ENCODE measurements around the gene HORMAD2.

Gene HORMAD2

DNA sequence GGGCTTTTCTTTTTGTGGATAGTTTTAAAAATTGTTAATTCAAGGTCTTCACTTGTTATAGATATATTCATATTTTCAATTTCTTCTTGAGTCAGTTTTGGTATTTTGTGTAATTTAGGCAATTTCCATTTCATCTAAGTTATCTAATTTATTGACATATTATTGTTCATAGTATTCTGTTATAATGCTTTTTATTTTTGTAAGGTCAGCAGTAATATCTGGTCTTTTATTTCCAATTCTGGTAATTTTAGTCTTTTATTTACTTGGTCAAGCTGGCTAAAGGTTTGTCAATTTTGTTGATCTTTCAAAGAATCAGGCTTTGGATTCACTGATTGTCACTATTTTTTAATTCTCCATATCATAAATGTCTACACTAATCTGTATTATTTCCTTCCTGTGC is 60.1 kb downstream of the HORMAD2 start:
- H3K27me3 ChIP-seq (ENCODE audit: low read depth, low read length): no peaks in the 10 kb centered on the region

GRCh38 chr22:30143265-30143664 is 63.0 kb downstream of the HORMAD2 start:
- Histone ChIP-seq H3K36me3 (ENCODE audit: control insufficient read depth in 1 of 2, insufficient read depth in 2 of 2, low read length in 2 of 2) (no peaks in the 10 kb centered on the region), H3K4me3 (ENCODE audit: low read depth in 1 of 2, low read length in 2 of 2) (no peak overlapping the region), H3K27ac (ENCODE audit: low read length) (no peak overlapping the region), H3K27me3 (ENCODE audit: low read depth, low read length) (no peaks in the 10 kb centered on the region), H3K9me3 (ENCODE audit: control insufficient read depth in 1 of 2, low read length in 2 of 2) (peaks cover 12% of the 10 kb centered on the region in 2 donors), H3K4me1 (ENCODE audit: control insufficient read depth in 1 of 2, insufficient read depth in 2 of 2, low read length in 2 of 2) (no peaks in the 10 kb centered on the region)

More for the DNA sequence above, 60.1 kb downstream of the HORMAD2 start:
- Histone ChIP-seq H3K36me3 (ENCODE audit: control insufficient read depth in 1 of 2, insufficient read depth in 2 of 2, low read length in 2 of 2) (no peaks in the 10 kb centered on the region), H3K27ac (ENCODE audit: low read length) (no peak overlapping the region), H3K4me1 (ENCODE audit: control insufficient read depth in 1 of 2, insufficient read depth in 2 of 2, low read length in 2 of 2) (no peaks in the 10 kb centered on the region), H3K9me3 (ENCODE audit: control insufficient read depth in 1 of 2, low read length in 2 of 2) (peaks cover 12% of the 10 kb centered on the region in 2 donors), H3K4me3 (ENCODE audit: low read depth in 1 of 2, low read length in 2 of 2) (no peak overlapping the region)

GRCh38 chr22:30144391-30144790 is 64.1 kb downstream of the HORMAD2 start:
- Histone ChIP-seq H3K4me1 (ENCODE audit: control insufficient read depth in 1 of 2, insufficient read depth in 2 of 2, low read length in 2 of 2) (no peaks in the 10 kb centered on the region), H3K27me3 (ENCODE audit: low read depth, low read length) (no peaks in the 10 kb centered on the region), H3K27ac (ENCODE audit: low read length) (no peak overlapping the region), H3K36me3 (ENCODE audit: control insufficient read depth in 1 of 2, insufficient read depth in 2 of 2, low read length in 2 of 2) (no peaks in the 10 kb centered on the region), H3K9me3 (ENCODE audit: control insufficient read depth in 1 of 2, low read length in 2 of 2) (peaks cover 12 to 14% of the 10 kb centered on the region in 2 donors), H3K4me3 (ENCODE audit: low read depth in 1 of 2, low read length in 2 of 2) (no peak overlapping the region)

- H3K4me1 ChIP-seq (ENCODE audit: control insufficient read depth in 1 of 2, insufficient read depth in 2 of 2, low read length in 2 of 2): no peaks in the 10 kb centered on the region
- H3K27me3 ChIP-seq (ENCODE audit: low read depth, low read length): no peaks in the 10 kb centered on the region
Observed at GRCh38 chr22:30150212-30150611, 69.9 kb downstream of the HORMAD2 start.

GRCh38 chr22:30158277-30158676 is 78.0 kb downstream of the HORMAD2 start:
- Histone ChIP-seq H3K4me3 (ENCODE audit: low read depth in 1 of 2, low read length in 2 of 2) (no peak overlapping the region), H3K27me3 (ENCODE audit: low read depth, low read length) (no peaks in the 10 kb centered on the region), H3K36me3 (ENCODE audit: control insufficient read depth in 1 of 2, insufficient read depth in 2 of 2, low read length in 2 of 2) (no peaks in the 10 kb centered on the region), H3K4me1 (ENCODE audit: control insufficient read depth in 1 of 2, insufficient read depth in 2 of 2, low read length in 2 of 2) (no peaks in the 10 kb centered on the region), H3K27ac (ENCODE audit: low read length) (no peak overlapping the region), H3K9me3 (ENCODE audit: control insufficient read depth in 1 of 2, low read length in 2 of 2) (no peaks in the 10 kb centered on the region)

More at GRCh38 chr22:30150212-30150611, 69.9 kb downstream of the HORMAD2 start:
- peaks cover 0 to 4% of the 10 kb centered on the region in 2 donors for H3K9me3 ChIP-seq (ENCODE audit: control insufficient read depth in 1 of 2, low read length in 2 of 2)
- no peaks in the 10 kb centered on the region for H3K36me3 ChIP-seq (ENCODE audit: control insufficient read depth in 1 of 2, insufficient read depth in 2 of 2, low read length in 2 of 2)
- H3K4me3 ChIP-seq (ENCODE audit: low read depth in 1 of 2, low read length in 2 of 2): no peak overlapping the region
- H3K27ac ChIP-seq (ENCODE audit: low read length): no peak overlapping the region

DNA sequence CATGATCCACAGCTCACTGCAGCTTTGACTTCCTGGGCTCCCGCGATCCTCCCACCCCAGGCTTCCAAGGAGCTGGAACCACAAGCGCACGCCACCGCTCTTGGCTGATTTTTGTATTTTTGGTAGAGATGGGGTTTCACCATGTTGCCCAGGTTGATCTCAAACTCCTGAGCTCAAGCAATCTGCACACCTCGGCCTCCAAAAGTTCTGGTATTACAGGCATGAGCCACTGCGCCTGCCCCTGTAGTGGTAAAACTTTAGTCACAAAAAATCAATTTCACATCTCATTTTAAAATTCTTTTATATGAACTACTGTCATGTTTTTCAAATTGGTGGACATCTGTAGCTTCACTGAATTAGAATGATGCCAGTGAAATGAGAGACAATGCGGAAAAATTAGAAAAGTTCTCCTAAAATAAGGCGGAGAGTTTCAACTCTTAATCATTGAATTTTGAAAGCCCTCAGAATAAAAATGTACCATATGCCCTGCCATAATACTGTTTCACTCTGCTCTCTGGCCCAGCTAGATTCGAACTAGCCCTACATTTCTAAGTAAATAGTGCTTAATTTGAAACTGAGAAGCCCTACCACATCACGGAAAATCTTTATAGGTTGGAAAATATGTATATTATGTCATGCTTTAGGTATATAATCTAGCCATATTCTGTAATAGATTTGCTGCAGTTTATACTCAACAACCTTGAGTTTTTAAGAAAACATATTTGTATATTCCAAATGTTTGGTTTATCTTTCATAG is 78.7 kb downstream of the HORMAD2 start:
- Histone ChIP-seq H3K27ac (ENCODE audit: low read length) (no peak overlapping the region), H3K36me3 (ENCODE audit: control insufficient read depth in 1 of 2, insufficient read depth in 2 of 2, low read length in 2 of 2) (no peaks in the 10 kb centered on the region), H3K9me3 (ENCODE audit: control insufficient read depth in 1 of 2, low read length in 2 of 2) (no peaks in the 10 kb centered on the region), H3K4me3 (ENCODE audit: low read depth in 1 of 2, low read length in 2 of 2) (no peak overlapping the region), H3K4me1 (ENCODE audit: control insufficient read depth in 1 of 2, insufficient read depth in 2 of 2, low read length in 2 of 2) (no peaks in the 10 kb centered on the region), H3K27me3 (ENCODE audit: low read depth, low read length) (no peaks in the 10 kb centered on the region)

DNA sequence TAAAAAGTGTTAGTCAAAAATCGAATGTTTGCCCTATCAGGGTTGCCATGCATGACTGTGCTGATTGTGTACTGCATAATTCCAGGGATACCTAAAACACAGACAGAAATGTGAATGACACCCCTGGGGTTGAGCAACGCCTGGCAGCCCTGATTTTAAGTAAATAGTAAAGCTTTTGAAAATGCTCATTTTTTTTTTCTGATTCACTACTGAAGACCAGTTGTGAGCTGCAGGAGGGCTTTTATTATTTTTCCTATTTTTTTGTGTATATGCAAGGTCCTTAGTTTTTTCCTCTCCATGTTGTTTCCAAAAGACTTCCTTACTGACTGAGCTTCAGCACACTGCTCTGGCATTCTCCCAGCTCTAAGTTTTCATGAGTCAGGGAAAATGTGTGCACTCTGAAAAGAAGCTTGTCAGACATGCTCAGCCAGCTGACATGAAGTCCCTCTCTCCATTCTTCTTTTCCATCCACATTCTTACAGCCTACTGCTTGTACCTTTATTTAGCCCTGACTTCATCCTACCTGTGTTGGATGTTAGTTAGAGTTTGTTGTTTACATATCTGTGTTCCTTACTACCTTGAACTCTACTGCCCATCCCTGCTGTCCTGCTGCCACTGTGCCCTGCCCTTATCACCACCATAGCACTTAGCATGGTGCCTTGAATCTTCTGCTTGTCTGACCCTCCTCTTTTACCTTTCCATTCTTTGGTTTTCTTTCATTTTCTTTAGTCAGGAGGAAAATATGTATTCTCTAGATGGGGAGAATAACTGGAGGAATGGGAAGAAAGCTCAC is 79.5 kb downstream of the HORMAD2 start:
- H3K9me3 ChIP-seq (ENCODE audit: control insufficient read depth in 1 of 2, low read length in 2 of 2): no peaks in the 10 kb centered on the region
- H3K4me1 ChIP-seq (ENCODE audit: control insufficient read depth in 1 of 2, insufficient read depth in 2 of 2, low read length in 2 of 2): no peaks in the 10 kb centered on the region
- no peak overlapping the region for H3K4me3 ChIP-seq (ENCODE audit: low read depth in 1 of 2, low read length in 2 of 2)
- no peaks in the 10 kb centered on the region for H3K27me3 ChIP-seq (ENCODE audit: low read depth, low read length)
- H3K36me3 ChIP-seq (ENCODE audit: control insufficient read depth in 1 of 2, insufficient read depth in 2 of 2, low read length in 2 of 2): no peaks in the 10 kb centered on the region
- H3K27ac ChIP-seq (ENCODE audit: low read length): no peak overlapping the region

DNA sequence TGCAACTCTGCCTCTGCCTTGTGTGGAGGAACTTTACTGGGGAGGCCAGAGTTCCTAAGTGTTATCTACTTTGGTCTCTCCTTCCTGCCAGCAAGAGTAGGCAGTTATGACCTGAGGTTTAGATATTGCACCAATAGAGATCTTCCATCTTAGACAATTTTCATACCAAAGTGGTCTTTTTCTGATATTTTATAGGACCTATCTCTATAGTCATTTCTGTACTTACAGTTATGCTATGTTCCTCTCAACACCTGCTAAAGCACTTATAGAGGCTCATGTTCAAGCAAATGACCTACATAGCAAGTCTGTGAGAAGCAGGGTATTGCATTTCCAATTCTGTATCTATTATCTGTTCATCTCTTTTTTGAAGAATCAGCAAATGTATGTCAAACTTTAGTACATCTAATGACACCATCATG is 80.8 kb downstream of the HORMAD2 start:
- Histone ChIP-seq H3K27me3 (ENCODE audit: low read depth, low read length) (no peaks in the 10 kb centered on the region), H3K36me3 (ENCODE audit: control insufficient read depth in 1 of 2, insufficient read depth in 2 of 2, low read length in 2 of 2) (no peaks in the 10 kb centered on the region), H3K4me1 (ENCODE audit: control insufficient read depth in 1 of 2, insufficient read depth in 2 of 2, low read length in 2 of 2) (no peaks in the 10 kb centered on the region), H3K27ac (ENCODE audit: low read length) (no peak overlapping the region), H3K9me3 (ENCODE audit: control insufficient read depth in 1 of 2, low read length in 2 of 2) (no peaks in the 10 kb centered on the region), H3K4me3 (ENCODE audit: low read depth in 1 of 2, low read length in 2 of 2) (no peak overlapping the region)

DNA sequence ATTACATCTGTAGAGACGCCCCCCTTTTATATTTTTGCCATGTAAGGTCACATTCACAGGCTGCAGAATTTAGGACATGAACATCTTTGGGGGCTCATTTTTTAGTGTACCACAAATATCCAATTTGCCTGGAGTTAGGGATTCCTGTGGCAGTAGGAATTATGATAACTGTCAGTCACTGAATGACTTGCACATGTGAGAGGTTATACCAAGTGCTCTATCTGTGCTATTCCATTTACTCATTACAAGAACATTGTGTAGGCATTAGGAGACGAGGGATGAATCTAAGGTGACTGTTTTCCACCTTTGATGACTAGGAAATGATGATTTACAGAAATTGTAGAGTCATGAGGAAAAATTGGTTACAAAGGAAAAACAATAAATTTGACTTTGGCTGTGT is 87.0 kb downstream of the HORMAD2 start:
- Histone ChIP-seq H3K27ac (ENCODE audit: low read length) (no peak overlapping the region), H3K36me3 (ENCODE audit: control insufficient read depth in 1 of 2, insufficient read depth in 2 of 2, low read length in 2 of 2) (no peaks in the 10 kb centered on the region), H3K9me3 (ENCODE audit: control insufficient read depth in 1 of 2, low read length in 2 of 2) (no peaks in the 10 kb centered on the region), H3K27me3 (ENCODE audit: low read depth, low read length) (no peaks in the 10 kb centered on the region), H3K4me1 (ENCODE audit: control insufficient read depth in 1 of 2, insufficient read depth in 2 of 2, low read length in 2 of 2) (no peaks in the 10 kb centered on the region), H3K4me3 (ENCODE audit: low read depth in 1 of 2, low read length in 2 of 2) (no peak overlapping the region)

GRCh38 chr22:30167734-30168133 is 87.5 kb downstream of the HORMAD2 start:
- Histone ChIP-seq H3K4me1 (ENCODE audit: control insufficient read depth in 1 of 2, insufficient read depth in 2 of 2, low read length in 2 of 2) (no peaks in the 10 kb centered on the region), H3K36me3 (ENCODE audit: control insufficient read depth in 1 of 2, insufficient read depth in 2 of 2, low read length in 2 of 2) (no peaks in the 10 kb centered on the region), H3K27me3 (ENCODE audit: low read depth, low read length) (no peaks in the 10 kb centered on the region), H3K4me3 (ENCODE audit: low read depth in 1 of 2, low read length in 2 of 2) (no peak overlapping the region), H3K9me3 (ENCODE audit: control insufficient read depth in 1 of 2, low read length in 2 of 2) (no peaks in the 10 kb centered on the region), H3K27ac (ENCODE audit: low read length) (no peak overlapping the region)

DNA sequence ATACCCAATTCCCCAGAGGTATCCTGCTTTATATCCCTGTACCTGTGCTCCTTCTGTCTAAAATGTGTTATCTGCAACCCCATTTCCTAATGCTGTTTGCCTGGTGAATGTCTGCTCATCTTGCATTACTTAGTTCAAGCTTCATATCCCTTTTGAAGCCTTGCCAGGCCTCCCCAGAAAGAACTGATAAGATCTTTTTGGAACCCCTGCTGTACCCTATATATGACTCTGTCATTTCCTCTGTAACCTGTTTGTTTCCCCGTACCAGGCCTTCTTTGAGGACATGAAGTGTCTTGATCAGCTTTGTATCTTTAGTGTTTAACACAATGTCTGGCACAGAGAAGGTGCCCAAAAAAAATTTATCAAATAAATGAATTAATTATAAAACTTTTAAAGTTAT is 88.7 kb downstream of the HORMAD2 start:
- H3K36me3 ChIP-seq (ENCODE audit: control insufficient read depth in 1 of 2, insufficient read depth in 2 of 2, low read length in 2 of 2): no peaks in the 10 kb centered on the region

More for the DNA sequence above, 88.7 kb downstream of the HORMAD2 start:
- no peaks in the 10 kb centered on the region for H3K4me1 ChIP-seq (ENCODE audit: control insufficient read depth in 1 of 2, insufficient read depth in 2 of 2, low read length in 2 of 2)
- no peak overlapping the region for H3K27ac ChIP-seq (ENCODE audit: low read length)
- no peaks in the 10 kb centered on the region for H3K9me3 ChIP-seq (ENCODE audit: control insufficient read depth in 1 of 2, low read length in 2 of 2)
- no peak overlapping the region for H3K4me3 ChIP-seq (ENCODE audit: low read depth in 1 of 2, low read length in 2 of 2)
- H3K27me3 ChIP-seq (ENCODE audit: low read depth, low read length): no peaks in the 10 kb centered on the region
